ENCODE measurements around the gene ARVCF. TPM values are rescaled to one million over a fixed set of nuclear protein-coding genes. Genes with fewer than 3 reads are reported as not detected.

ARVCF gene
- total RNA-seq, 4 donors from 2014 or later, result 47.5 to 98.3 (median 80.6) TPM

DNA sequence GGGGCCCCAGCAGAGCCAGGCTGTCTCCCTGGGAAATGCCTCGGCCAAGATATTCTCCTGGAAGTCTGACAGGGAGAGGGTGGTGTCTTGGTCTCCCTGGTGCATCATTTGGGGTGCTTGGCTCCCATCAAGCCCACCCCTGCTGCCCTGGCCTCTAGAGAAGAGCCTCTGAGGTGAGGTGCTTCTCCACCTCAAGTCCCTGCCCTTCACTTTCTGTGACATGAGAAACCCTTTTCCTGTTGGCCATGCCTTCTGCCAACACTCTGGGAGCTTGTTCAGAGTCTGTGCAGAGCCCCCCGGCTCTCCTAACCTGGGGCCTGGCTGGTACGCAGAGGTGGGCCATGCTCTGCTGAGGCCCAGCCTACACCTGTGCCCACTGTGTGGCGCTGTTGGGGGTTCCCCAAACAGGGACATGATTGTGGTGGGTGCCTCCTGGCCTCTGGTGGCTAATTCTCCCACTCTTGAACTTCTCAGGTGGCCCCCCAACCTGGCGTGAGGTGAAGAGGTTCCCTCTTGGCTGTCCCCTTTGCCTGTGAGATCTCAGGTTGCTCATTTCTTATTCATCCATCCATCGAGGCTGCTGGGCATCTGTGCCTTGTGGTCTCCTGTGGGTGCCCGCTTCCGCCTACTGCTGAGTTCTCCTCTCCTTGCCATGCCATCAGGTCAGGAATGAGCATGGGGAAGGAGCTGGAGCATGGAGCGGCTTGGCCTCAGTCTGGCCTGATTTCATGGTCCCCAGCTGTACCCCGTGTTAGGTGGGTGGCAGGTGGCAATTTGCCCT lies 44.3 kb upstream of the ARVCF start:
- TF ChIP-seq POLR2A (IDR thresholded peaks at IDR 0.05), result no peak
- TF ChIP-seq EP300 (IDR thresholded peaks at IDR 0.05), result no peak
- TF ChIP-seq, protein P1, sequence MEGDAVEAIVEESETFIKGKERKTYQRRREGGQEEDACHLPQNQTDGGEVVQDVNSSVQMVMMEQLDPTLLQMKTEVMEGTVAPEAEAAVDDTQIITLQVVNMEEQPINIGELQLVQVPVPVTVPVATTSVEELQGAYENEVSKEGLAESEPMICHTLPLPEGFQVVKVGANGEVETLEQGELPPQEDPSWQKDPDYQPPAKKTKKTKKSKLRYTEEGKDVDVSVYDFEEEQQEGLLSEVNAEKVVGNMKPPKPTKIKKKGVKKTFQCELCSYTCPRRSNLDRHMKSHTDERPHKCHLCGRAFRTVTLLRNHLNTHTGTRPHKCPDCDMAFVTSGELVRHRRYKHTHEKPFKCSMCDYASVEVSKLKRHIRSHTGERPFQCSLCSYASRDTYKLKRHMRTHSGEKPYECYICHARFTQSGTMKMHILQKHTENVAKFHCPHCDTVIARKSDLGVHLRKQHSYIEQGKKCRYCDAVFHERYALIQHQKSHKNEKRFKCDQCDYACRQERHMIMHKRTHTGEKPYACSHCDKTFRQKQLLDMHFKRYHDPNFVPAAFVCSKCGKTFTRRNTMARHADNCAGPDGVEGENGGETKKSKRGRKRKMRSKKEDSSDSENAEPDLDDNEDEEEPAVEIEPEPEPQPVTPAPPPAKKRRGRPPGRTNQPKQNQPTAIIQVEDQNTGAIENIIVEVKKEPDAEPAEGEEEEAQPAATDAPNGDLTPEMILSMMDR (IDR thresholded peaks at IDR 0.05), result no peak
- no peak for DNase-seq (ENCODE audit: low spot score in 2 of 2)
- peaks cover 0 to 94% (median 19%) of the 10 kb centered on the region in 3 donors for H3K36me3 ChIP-seq
- H3K27me3 ChIP-seq, result no peaks in the 10 kb centered on the region
- H3K4me1 ChIP-seq, result no peaks in the 10 kb centered on the region
- H3K4me3 ChIP-seq, result no peak overlapping the region
- H3K27ac ChIP-seq, result no peak overlapping the region
- WGBS, 2 donors, result 91 to 93% methylated on average over 9 to 10 of the region's 10 CpGs
- no peaks in the 10 kb centered on the region for H3K9me3 ChIP-seq

DNA sequence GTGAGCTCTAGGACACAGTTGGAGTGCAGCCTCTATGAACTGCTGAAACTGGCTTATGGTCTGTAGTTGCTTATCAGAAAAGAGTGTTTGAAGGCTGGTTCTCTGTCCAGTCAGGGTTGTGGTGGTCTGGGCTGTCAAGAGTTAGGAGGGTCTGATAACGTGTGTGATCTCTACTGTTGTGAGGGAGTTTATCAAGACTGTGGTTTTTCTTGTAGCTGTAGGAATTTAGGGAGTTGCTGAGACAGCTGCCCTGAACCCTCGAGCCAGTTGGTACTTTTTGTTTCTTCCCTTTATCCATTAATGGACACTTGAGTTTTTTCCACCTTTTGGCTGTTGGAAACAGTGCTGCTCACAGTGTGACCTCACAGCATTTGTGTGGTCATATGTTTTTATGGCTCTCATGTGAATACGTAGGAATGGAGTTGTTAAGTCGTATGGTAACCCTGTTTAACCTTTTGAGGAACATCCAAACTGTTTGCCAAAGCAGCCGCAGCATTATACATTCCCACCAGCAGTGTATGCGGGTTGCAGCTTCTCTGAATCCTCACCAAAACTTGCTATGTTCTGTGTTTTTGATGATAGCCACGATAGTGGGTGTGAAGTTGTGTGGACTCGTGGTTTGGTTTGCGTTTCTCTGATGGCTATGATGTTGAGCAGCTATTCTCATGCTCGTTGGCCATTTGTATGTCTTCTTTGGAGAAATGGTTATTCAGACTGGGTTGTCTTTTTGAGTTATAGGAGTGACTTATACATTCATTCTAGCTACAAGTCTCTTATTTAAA lies 42.6 kb upstream of the ARVCF start:
- Histone ChIP-seq H3K4me3 (no peak overlapping the region), H3K4me1 (no peaks in the 10 kb centered on the region), H3K27me3 (no peaks in the 10 kb centered on the region), H3K9me3 (no peaks in the 10 kb centered on the region), H3K36me3 (peaks cover 0 to 94% (median 19%) of the 10 kb centered on the region in 3 donors), H3K27ac (no peak overlapping the region)
- no peak for DNase-seq (ENCODE audit: low spot score in 2 of 2)
- TF ChIP-seq EP300 (IDR thresholded peaks at IDR 0.05) (no peak), POLR2A (IDR thresholded peaks at IDR 0.05) (no peak)
- TF ChIP-seq, protein P1 (IDR thresholded peaks at IDR 0.05), result no peak
- 70 to 79% methylated on average over 10 of the region's 10 CpGs for WGBS, 2 donors

DNA sequence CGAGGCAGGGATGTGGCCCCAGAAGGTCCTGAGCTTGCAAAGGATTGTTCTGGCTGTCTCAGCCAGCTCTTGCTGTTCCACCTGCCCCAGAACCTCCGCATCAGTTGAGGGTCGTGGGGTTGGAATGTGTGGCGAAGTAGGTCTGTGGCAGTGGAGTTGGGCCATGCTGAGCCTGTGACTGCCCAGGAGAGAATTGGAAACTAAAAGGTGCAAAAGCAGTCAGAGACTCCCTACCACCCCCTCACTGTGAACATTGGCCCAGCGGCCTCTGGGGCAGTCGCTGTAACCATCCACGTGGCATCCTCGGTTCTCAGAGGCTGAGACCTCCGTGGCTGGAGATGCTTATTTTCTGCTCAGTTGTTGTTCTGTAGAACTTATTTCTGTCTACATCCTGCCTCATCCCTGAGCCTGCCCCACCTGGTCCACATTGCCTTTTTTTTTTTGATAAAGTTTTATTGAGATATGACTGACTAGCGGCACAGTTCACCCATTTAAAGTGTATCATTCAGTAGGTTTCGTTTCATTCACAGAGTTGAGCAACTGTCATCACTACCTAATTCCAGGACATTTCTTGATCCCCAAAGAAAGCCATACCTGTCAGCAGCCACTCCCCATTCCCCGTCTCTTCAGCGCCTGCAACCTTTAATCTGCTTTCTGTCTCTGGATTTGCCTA lies 41.1 kb upstream of the ARVCF start:
- H3K36me3 ChIP-seq, result peaks cover 0 to 94% (median 19%) of the 10 kb centered on the region in 3 donors
- H3K4me1 ChIP-seq, result no peaks in the 10 kb centered on the region
- H3K27me3 ChIP-seq, result no peaks in the 10 kb centered on the region
- TF ChIP-seq, protein P1 (IDR thresholded peaks at IDR 0.05), result no peak
- no peak for TF ChIP-seq EP300 (IDR thresholded peaks at IDR 0.05)
- TF ChIP-seq POLR2A (IDR thresholded peaks at IDR 0.05), result no peak
- no peak for DNase-seq (ENCODE audit: low spot score in 2 of 2)
- no peaks in the 10 kb centered on the region for H3K9me3 ChIP-seq
- no peak overlapping the region for H3K4me3 ChIP-seq
- WGBS, 2 donors, result 93 to 96% methylated on average over 13 of the region's 13 CpGs
- H3K27ac ChIP-seq, result no peak overlapping the region

DNA sequence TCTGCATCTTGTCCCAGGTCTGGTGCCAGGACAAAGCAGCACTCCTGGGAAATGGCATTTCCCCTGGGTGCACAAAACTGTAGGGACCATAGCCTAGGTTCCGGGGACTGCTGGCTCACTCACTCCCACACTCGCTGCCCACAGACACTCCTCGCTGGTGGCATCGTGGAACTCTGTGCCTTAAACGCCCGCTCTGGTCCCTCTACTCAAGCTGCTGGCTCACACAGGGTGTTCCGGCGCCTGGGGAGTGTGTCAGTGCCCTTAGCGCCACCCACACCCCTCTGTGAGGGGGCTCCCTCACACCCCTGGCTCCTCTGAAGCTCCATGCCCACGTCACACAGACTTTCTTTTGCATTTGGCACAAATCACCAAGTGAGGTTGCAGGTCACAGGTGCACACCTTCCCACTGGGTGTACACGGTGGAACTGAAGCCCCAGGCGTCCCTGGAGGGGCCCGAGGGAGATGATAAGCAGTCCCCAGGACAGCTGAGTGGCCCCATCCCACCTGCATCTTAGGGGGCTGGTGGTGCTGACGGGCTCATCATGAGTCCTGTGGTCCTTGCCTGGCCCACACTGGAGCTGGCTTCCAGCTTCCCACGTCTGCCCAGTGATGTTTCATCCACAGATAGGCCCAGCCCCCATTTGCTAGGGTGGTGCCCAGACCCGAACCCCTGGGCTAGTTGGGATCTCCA lies 40.2 kb upstream of the ARVCF start:
- Histone ChIP-seq H3K4me1 (no peaks in the 10 kb centered on the region), H3K27ac (no peak overlapping the region), H3K9me3 (no peaks in the 10 kb centered on the region), H3K4me3 (no peak overlapping the region), H3K27me3 (no peaks in the 10 kb centered on the region), H3K36me3 (peaks cover 0 to 94% (median 15%) of the 10 kb centered on the region in 3 donors)
- TF ChIP-seq POLR2A (IDR thresholded peaks at IDR 0.05), result no peak
- no peak for TF ChIP-seq EP300 (IDR thresholded peaks at IDR 0.05)
- TF ChIP-seq, protein P1 (IDR thresholded peaks at IDR 0.05), result no peak
- no peak for DNase-seq (ENCODE audit: low spot score in 2 of 2)
- WGBS, 2 donors, result 88 to 91% methylated on average over 14 to 16 of the region's 16 CpGs
